HG03139 (cell line): ENCODE results near the gene CENATAC.
"Not testable (repeated sequence)": the region's sequence is repeated elsewhere in the genome, so short reads cannot be mapped to it uniquely, and the experiment has no call there.

Experiments
- ATAC-seq: cut with Tn5 transposase; IDR thresholded peaks from one replicate; pipeline ENCODE4 v1.9.1; 2021; ENCODE audit not compliant: unreplicated experiment

CENATAC gene, protein sequence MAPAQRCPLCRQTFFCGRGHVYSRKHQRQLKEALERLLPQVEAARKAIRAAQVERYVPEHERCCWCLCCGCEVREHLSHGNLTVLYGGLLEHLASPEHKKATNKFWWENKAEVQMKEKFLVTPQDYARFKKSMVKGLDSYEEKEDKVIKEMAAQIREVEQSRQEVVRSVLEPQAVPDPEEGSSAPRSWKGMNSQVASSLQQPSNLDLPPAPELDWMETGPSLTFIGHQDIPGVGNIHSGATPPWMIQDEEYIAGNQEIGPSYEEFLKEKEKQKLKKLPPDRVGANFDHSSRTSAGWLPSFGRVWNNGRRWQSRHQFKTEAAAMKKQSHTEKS

DNA sequence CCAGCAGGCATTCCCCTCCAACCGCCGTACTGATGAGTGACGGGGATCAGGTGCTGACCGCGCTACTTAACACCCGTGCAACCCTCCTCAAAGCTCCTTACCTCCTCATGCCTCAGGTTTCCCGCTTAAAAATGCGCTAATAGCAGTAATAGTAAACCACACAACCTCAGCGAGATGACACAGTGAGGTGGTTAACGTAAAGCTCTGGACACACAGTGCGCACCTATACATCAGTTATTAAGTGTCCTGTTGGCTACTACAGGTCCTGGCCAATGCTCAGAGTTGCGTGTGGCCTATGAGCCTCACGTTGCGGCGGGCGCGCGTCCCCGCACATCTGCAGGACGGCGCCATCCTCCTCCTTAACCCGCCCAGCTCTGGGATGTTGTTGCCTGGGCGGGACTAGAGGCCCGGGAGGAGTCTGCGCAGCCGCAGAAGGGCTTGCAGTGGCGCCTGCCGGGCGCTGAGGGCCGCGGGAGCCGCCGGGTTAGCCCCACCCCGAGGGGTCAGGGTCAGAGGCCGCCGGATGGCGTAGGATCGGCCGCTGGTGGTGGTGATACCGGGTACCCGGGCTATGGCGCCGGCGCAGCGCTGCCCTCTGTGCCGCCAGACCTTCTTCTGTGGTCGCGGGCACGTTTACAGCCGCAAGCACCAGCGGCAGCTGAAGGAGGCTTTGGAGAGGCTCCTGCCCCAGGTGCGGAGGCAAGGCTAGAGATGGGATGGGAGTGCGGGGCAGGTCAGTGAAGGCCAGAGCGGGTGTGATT is at the start of gene CENATAC:
CENATAC (plus strand) TSS at position 512 of the 761 bp plus-strand sequence; CDS start at position 572, 60 bp downstream.
- peak; percentile 83 for ATAC-seq

DNA sequence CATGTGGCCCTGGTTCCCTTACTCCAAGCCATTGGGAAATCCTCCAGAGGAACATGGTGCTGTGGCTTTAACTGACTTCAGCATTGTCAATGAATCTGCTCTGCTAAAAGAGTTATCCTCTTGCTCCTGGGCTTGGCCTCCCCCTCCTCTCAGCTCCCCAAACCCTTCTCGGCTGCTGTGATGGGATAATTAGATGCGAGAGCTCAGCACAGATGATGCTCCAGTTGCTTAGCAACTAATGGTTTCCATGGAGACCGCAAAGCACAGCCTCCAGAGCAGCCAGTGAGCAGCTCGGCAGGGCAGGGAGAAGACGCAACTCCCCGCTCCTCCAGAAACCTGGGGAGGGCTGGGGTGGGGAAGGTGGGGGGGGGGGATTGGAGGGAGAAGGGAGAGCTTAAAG is 44.7 kb upstream of the CENATAC start:
- ATAC-seq: no peak

DNA sequence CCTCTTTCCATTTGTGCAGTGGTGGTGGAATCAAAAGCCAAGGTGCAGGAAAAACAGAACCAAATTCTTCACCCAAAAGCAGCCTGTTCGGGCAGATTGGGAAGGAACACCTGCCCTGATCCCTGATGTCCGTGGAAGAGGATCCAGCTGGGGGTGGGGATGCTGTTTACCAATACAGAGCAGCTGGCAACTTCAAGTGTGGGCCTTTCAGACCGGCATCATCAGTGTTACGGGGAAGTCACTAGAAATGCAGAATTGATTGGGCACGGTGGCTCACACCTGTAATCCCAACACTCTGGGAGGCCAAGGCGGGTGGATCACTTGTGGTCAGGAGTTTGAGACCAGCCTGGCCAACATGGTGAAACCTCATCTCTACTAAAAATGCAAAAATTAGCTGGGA is 44.0 kb upstream of the CENATAC start:
- not testable (repeated sequence) for ATAC-seq

DNA sequence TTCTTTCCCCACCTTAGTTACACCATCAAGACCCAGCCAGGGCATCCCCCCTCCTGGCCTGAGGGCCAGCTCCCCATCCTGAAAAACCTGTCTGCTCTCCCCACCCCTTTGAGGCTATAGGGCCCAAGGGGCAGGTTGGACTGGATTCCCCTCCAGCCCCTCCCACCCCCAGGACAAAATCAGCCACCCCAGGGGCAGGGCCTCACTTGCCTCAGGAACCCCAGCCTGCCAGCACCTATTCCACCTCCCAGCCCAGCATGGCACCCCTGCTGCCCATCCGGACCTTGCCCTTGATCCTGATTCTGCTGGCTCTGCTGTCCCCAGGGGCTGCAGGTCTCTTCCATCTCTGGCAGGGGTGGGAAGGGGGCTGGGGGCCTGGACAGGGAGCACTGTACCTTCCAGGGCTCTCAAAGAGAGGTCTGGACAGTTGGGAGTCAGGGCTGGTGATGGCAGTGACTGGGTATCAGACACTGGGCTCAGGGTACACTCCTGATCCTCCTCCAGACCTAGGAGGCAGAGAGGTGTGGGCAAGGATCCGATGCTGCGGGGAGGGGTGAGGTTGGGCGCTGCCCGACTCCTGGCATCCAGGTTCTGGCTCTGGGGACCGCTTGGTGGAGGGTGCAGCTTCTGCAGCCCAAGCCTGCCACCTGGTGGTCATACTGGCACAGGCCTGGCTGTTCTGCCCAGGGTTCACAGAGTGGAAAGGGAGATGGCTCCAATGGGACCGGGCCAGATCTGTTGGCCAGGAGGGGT is 41.7 kb upstream of the CENATAC start, which contains the start of gene UPK2:
UPK2 (plus strand) TSS at position 205 of the 753 bp plus-strand sequence; CDS start at position 258, 53 bp downstream.
- ATAC-seq: peak; percentile 77

DNA sequence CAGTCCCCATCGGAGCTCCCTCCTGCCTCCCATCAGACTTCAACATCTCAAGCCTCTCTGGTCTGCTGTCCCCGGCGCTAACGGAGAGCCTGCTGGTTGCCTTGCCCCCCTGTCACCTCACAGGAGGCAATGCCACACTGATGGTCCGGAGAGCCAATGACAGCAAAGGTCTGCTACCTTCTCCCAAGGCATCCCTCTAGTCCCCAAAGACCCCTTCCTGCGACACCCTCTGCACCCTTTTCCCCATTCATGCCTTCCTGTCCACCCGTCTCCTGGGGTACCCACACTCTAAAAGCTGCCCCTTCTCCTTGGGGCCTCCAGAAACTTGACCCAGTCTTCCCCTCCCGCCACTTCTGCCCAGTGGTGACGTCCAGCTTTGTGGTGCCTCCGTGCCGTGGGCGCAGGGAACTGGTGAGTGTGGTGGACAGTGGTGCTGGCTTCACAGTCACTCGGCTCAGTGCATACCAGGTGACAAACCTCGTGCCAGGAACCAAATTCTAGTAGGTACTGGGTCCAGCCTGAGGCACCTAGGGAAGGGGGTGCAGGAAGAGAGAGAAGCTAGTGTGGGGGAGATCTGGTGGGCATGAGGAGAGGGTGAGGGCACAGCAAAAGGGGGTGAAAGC is 41.0 kb upstream of the CENATAC start:
- no peak for ATAC-seq

DNA sequence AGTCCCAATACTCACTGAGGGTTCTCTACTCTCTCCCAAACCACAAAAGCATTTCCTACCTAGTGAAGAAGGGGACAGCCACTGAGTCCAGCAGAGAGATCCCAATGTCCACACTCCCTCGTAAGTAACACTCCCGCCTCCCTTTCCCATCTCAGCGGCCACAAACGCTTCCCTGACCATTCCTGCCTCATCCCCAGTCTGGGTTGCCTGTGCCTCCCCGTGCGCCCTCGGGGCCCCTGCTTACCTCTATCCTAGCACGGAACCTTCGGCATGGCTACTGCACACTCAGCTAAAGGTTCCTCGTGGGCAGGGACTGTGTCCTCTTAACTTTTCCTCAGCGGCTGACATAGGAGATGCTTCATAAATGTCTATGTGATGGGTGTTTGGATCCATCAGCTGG is 40.4 kb upstream of the CENATAC start:
- no peak for ATAC-seq

DNA sequence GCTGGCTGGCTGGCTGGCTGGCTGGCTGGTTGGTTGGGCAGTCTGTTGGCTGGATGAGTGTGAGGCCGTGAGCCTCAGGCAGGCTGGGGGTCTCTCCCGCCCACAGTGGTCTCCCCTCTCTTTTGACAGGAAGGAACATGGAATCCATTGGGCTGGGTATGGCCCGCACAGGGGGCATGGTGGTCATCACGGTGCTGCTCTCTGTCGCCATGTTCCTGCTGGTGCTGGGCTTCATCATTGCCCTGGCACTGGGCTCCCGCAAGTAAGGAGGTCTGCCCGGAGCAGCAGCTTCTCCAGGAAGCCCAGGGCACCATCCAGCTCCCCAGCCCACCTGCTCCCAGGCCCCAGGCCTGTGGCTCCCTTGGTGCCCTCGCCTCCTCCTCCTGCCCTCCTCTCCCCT is 40.0 kb upstream of the CENATAC start:
- ATAC-seq: no peak

DNA sequence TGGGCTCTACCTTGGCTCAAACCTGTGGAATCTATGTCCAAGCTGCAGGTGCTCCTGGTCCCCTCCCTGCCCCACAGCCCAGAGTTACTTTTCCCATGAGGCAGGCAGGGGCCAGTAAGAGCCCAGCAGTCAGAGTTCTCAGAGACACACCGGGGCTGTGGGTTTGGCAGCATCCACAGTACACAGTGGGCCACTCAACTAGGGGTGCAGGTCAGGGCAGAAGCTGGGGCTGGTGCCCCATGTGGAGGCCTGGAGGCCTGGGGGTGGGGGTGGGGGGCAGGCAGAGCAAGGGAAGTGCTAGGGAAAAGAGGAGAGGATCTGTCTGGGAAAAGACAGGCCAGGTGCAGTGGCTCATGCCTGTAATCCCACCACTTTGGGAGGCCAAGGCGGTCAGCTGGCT is 39.4 kb upstream of the CENATAC start:
- no peak for ATAC-seq

DNA sequence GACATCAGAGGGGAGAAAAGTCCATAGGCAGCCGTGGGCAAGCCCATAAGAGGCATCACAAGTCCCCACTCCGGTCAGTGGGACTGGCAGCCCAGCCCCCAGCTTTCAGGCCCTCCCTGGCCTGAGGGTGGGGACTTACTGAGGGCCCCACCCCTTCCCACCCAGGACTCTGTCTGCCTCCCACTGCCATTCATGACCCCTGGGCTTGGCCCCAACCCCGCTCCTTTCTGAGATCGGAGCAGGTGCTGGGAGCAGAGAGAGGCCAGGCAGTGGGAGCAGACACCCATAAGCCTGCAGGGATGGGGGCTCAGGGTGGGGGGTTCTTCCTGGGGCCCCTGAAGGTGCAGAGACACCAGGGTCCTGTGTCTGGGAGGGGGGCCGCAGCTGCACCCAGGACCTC is 36.7 kb upstream of the CENATAC start:
- no peak for ATAC-seq

DNA sequence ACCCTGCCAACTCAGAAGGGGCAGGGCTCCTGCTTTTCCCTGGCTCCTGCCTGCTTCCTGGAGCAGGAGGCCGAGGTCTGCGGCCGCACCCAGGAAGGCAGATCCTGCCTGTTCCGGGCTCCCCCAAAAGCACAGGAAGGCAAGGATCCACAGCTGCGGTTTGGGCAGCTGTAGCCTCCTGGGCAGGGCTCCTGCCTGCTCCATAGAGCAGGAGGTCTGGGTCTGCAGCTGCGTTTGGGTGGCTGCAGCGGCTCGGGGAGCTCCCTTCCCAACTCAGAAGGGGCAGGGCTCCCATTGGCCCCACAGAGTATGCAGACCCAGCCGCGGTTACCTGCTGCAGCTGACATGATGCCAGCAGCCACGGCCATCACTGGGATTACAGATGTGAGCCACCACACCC is 36.3 kb upstream of the CENATAC start:
- no peak for ATAC-seq

DNA sequence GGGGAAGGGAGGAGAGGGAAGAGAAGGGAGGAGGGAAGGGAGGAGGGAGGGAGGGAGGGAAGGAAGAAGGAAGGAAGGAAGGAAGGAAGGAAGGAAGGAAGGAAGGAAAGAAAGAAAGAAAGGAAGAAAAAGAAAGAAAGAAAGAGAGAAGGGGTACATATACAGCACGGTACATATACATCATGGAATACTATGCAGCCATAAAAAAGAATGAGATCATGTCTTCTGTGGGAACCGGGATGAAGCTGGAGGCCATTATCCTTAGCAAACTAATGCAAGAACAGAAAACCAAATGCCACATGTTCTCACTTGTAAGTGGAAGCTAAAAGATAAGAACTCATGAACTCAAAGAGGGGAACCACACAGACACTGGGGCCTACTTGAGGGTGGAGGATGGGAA is 28.4 kb upstream of the CENATAC start:
- not testable (repeated sequence) for ATAC-seq

DNA sequence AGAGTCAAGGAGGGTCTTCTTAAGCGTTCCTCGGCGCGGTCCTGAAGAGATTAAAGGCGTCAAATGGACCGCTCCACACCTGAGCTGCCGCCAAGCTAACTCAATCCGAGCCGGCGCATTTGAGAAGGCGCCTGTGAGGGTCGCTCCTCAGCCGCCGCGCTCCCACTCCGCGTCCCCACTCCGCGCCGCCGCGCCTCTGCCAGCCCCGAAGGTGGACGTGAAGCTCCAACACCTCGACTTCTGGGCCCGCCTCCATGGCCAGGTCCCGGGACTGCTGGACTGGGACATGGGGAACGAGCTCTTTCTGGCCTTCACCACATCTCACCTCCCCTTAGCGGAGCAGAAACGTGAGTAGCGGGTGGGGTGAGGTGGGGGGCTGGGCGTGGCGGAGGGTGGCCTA is 26.3 kb upstream of the CENATAC start, which contains the start of gene FOXR1:
FOXR1 (plus strand) TSS at position 116 of the 400 bp plus-strand sequence; CDS start at position 287, 171 bp downstream.
- ATAC-seq: no peak

DNA sequence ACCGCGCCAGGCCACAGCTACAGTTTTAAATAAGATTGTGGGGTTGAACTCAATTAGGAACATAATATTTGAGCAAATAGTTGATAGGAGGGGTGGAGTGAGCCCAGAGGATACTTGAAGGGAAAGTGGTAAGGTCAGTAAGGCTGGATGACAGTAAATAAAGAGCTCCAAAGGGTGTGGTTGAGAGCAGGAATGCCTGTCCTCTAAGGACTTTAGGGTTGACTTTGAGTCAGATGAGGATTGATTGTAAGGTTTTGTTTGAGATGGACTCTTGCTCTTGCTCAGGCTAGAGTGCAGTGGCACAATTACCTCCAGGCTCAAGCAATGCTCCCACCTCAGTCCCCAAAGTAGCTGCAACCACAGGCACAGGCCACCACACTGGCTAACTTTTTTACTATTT is 24.0 kb upstream of the CENATAC start:
- no peak for ATAC-seq

DNA sequence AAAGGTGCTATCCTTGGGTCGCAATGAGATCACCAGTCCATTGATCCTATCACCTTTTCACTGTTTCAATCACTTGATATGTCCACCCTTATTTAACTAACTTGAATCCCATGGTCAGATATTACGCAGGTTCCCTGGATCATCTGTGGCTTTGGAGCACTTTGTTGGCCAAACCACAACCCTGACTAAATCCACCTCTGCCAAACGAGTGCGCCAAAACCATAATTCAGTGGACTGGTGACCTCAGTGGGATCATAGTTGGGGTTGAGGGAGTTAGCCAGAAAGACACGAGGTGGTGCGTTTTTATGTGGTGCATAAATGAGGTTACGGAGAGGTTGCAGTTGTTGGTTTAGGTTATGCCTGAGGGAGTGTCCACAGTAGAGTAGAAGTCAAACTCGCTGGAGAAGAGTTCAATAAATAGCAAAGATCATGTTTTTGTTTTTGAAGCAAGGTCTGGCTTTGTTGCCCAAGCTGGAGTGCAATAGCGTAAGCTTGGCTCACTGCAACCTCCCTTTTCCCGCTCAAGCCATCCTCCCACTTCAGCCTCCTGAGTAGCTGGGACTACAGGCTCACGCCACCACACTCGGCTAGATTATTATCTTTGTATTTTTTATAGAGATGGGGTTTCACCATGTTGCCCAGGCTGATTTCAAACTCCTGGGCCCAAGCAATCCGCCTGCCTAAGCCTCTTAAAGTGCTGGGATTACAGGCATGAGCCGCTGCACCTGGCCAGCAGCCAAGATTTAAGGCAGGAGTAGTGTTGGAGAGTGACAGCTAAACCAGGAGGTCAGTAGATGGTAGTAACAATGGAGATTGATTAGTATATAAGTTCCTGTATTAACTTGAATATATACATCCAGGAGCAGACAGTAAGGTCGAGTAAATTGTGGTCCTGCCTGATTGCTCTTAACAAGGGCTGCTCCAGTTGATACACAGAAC is 21.9 kb upstream of the CENATAC start:
- ATAC-seq: no peak

DNA sequence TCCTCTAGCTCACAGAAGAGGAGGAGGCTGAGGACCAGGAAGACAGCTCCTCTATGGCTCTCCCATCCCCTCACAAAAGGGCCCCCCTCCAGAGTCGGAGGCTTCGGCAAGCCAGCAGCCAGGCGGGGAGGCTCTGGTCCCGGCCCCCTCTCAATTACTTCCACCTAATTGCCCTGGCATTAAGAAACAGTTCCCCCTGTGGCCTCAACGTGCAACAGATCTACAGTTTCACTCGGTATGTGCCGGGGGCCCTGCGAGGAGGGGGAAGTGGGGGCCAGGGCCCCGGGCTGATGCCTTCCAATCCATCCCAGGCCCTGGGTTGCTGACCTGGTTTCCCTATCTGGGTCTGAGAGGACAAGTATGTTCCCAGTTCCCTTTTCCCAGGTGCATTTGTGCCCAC is 18.5 kb upstream of the CENATAC start:
- no peak for ATAC-seq

DNA sequence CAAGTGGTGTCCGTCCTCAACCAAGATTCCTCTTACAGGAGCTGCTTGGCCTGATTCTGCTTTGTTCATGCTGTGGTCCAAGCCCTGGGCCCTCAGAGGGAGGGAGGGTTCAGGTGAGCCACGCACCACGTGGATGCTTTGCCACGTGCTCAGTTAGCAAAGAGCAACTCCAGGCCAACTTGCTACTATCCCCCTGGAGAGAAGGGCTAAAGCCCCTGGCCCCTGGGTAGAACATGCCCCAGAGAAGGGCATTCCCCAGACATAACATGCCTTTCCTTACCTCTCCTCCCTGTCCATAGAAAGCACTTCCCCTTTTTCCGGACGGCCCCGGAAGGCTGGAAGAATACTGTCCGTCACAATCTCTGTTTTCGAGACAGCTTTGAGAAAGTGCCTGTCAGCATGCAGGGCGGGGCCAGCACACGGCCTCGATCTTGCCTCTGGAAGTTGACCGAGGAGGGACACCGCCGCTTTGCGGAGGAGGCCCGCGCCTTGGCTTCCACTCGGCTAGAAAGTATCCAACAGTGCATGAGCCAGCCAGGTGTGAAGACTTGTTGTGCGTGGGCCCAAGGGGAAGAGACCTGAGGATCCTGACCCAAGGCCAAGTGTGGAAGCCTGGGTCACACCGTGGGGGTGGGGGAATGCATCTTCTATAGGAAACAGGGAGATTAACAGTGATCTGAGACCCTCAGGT is 17.6 kb upstream of the CENATAC start:
- ATAC-seq: no peak

DNA sequence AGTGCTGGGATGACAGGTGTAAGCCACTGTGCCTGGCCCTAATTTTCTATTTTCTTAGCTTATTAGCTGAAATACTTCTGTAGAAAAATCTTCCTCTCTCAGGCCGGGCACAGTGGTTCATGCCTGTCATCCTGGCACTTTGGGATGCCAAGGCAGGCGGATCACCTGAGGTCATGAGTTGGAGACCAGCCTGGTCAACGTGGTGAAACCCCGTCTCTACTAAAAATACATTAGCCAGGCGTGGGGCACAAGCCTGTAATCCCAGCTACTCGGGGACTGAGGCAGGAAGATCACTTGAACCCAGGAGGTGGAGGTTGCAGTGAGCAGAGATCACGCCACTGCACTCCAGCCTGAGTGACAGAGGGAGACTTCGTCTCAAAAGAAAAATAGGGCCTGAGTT is 13.6 kb upstream of the CENATAC start:
- not testable (repeated sequence) for ATAC-seq

DNA sequence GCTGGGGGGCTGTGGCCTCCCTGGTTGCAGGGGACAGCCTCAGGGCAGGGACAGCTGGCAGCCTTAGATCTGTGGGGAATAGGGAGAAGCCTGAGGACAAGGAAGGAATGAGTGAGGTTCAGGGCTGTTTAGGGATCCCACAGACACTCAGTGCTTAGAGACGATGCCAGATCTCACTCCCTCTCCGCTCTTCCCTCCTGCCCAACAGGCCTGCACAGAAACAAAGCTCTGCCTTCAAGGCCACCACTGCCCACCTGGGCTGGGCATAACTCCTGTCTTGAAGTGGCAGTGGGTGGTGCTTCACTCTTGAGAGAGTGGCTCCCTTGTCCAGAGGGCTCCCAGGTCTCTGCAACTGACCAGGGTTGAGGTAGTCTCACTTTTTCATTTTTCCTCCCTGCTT is 13.1 kb upstream of the CENATAC start:
- no peak for ATAC-seq

DNA sequence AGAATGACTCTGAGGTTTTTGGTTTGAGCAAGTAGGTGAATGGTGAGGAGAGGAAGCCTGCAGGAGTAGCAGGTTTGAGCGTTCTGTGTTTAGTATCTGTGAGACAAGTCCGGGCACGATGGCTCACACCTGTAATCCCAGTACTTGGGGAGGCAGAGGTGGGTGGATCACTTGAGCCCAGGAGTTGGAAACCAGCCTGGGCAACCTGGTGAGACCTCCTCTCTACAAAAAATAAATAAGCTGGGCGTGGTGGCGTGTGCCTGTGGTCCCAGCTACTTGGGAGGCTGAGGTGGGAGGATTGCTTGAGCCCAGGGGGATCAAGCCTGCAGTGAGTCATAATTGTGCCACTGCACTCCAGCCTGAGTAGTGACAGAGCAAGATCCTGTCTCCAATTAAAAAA is 9.7 kb upstream of the CENATAC start:
- ATAC-seq: no peak
